Activated naive CD4-positive, alpha-beta T cell treated with anti-CD3 and anti-CD28 coated beads, Interleukin-2, amount 50 U/mL, for 72 hours (primary cell): ENCODE results near the gene ABTB2. TPM values are rescaled to one million over a fixed set of nuclear protein-coding genes. Genes with fewer than 3 reads are reported as not detected.

ENCODE experiments used
- ATAC-seq, 2 donors: fragments of 150-1000 bp; cut with Tn5 transposase; 2 replicates each; pipeline ENCODE4 v1.10.0; 2021; ENCODE audit warnings: mild to moderate bottlenecking in 2 of 2, moderate library complexity in 2 of 2
- DNase-seq, 2 donors: peaks; one replicate each; pipeline ENCODE4 v3.0.0; 2021 to 2022; ENCODE audit warnings: low spot score in 2 of 2
- H3K27ac Mint-ChIP-seq, 2 donors: one replicate each; pipeline ENCODE4 v1.8.0; 2022; ENCODE audit warnings: mild to moderate bottlenecking in 2 of 2, mixed read lengths in 2 of 2
- H3K36me3 Mint-ChIP-seq, 2 donors: one replicate each; pipeline ENCODE4 v1.8.0; 2022; ENCODE audit warnings: mixed read lengths in 2 of 2
- H3K9me3 Mint-ChIP-seq, 2 donors: one replicate each; pipeline ENCODE4 v1.8.0; 2022; ENCODE audit warnings: mixed read lengths in 2 of 2
- total RNA-seq, 2 donors: library from RNA; stranded (reverse); gene quantifications; one replicate each; pipeline ENCODE4 v1.2.3, GENCODE V29; 2022

ABTB2 gene
- total RNA-seq, 2 donors from 2014 or later, result 0.16 to 0.27 TPM

GRCh38 chr11:34269694-34270245 lies 88.0 kb downstream of the ABTB2 start:
- Mint-ChIP-seq H3K36me3 (no peaks in the 10 kb centered on the region), H3K27ac (no peak overlapping the region)

GRCh38 chr11:34268906-34269430 lies 88.8 kb downstream of the ABTB2 start:
- H3K27ac Mint-ChIP-seq, result no peak overlapping the region
- no peak for ATAC-seq
- no peak for DNase-seq
- H3K36me3 Mint-ChIP-seq, result no peaks in the 10 kb centered on the region
- H3K9me3 Mint-ChIP-seq, result no peaks in the 10 kb centered on the region

More at GRCh38 chr11:34269694-34270245, 88.0 kb downstream of the ABTB2 start:
- H3K9me3 Mint-ChIP-seq, result no peaks in the 10 kb centered on the region
- no peak for DNase-seq
- no peak for ATAC-seq

GRCh38 chr11:34267417-34267816 lies 90.4 kb downstream of the ABTB2 start:
- H3K36me3 Mint-ChIP-seq, result no peaks in the 10 kb centered on the region
- no peaks in the 10 kb centered on the region for H3K9me3 Mint-ChIP-seq
- ATAC-seq, result no peak
- no peak overlapping the region for H3K27ac Mint-ChIP-seq
- DNase-seq, result no peak

- no peaks in the 10 kb centered on the region for H3K9me3 Mint-ChIP-seq
- H3K36me3 Mint-ChIP-seq, result no peaks in the 10 kb centered on the region
- H3K27ac Mint-ChIP-seq, result no peak overlapping the region
- ATAC-seq, result no peak
- DNase-seq, result no peak
Measured at GRCh38 chr11:34267013-34267412, 90.8 kb downstream of the ABTB2 start.

DNA sequence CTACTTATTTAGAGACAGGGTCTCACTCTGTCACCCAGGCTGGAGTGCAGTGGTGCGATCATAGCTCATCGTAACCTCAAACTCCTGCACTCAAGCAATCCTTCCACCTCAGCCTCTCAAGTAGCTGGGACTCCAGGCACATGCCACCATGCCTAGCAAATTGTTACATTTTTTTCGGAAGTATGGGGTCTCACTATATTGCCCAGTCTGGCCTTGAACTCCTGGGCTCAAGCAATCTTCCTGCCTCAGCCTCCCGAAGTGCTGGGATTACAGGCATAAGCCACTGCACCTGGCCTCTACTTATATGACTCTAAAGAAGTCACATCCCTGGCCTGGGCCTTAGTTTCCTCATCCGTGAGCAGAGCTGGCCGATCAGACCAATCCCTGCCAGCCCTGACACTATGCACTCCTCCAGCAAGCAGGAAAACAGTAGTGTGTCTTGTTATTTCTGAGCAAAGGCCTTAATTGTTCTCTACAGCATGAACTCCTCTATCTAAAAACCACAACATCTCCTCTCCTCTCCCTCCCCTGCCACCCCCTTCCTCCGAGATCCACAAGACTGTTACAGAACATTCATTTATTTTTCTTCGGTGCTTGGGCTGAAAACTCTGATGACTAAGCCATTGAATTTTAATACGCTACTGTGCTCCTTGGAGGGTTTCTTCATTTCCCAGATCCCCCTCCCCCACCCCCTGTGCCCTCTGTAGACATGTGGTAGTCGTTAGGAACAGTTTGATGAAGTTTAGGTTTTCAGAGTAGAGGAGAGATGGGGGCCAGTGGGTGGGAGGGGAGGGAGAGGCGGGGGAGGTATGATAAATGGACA lies 91.5 kb downstream of the ABTB2 start:
- Mint-ChIP-seq H3K9me3 (no peaks in the 10 kb centered on the region), H3K36me3 (no peaks in the 10 kb centered on the region), H3K27ac (no peak overlapping the region)
- DNase-seq (no peak), ATAC-seq (no peak)

GRCh38 chr11:34264303-34265110 lies 93.3 kb downstream of the ABTB2 start:
- DNase-seq (no peak), ATAC-seq (no peak)
- Mint-ChIP-seq H3K9me3 (no peaks in the 10 kb centered on the region), H3K36me3 (no peaks in the 10 kb centered on the region), H3K27ac (no peak overlapping the region)

- Mint-ChIP-seq H3K9me3 (no peaks in the 10 kb centered on the region), H3K27ac (no peak overlapping the region)
Measured at GRCh38 chr11:34263441-34264091, 94.2 kb downstream of the ABTB2 start.

GRCh38 chr11:34262531-34263081 lies 95.2 kb downstream of the ABTB2 start:
- no peak for DNase-seq
- H3K27ac Mint-ChIP-seq, result no peak overlapping the region
- no peaks in the 10 kb centered on the region for H3K36me3 Mint-ChIP-seq
- no peaks in the 10 kb centered on the region for H3K9me3 Mint-ChIP-seq
- ATAC-seq, result no peak

More at GRCh38 chr11:34263441-34264091, 94.2 kb downstream of the ABTB2 start:
- H3K36me3 Mint-ChIP-seq, result no peaks in the 10 kb centered on the region
- DNase-seq (no peak), ATAC-seq (no peak)

DNA sequence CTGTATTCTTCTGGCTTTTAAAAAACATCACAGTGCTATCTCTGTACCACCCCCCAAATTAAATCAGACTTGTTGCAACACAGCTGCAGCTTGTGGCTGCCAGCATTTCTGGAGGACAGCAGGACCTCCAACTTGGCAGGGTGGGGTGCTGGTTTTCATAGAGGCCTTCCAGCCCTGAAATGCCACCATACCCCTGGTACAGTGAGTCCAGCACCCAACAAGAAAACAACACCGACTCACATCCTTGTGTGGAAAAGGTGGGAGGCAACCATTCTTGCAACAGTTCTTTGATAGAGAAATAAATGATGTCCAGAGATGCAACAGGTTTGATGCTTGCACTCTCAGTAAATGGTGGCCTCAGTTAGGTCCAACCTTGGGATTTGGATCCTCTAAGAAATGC lies 96.0 kb downstream of the ABTB2 start:
- Mint-ChIP-seq H3K9me3 (no peaks in the 10 kb centered on the region), H3K27ac (no peak overlapping the region), H3K36me3 (no peaks in the 10 kb centered on the region)
- DNase-seq (no peak), ATAC-seq (no peak)

GRCh38 chr11:34261095-34261494 lies 96.7 kb downstream of the ABTB2 start:
- Mint-ChIP-seq H3K9me3 (no peaks in the 10 kb centered on the region), H3K27ac (no peak overlapping the region), H3K36me3 (no peaks in the 10 kb centered on the region)
- DNase-seq (no peak), ATAC-seq (no peak)

DNA sequence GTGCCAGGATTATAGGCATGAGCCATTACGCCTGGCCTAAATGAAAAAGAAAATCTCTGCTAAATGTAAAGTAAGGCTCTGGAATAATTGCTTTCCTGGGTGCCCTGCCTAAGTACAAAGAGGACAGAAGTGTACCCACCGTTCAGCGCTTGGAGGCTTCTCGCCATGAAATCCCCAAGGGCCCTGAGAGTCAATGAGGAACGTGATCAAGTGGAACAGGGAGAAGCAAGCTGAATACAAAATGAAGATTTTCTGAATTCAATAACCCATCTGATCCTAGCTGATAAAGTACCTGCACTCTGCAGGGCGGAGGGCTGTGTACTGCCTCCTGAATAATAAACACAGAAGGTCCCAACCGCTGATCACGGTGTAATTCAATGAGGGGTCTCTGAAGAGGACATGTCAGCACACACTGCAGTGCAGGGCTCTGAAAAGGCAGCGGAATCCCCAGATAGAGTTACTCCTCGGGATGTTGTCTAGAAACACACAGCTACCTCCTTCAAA lies 97.7 kb downstream of the ABTB2 start:
- Mint-ChIP-seq H3K36me3 (no peaks in the 10 kb centered on the region), H3K9me3 (no peaks in the 10 kb centered on the region), H3K27ac (no peak overlapping the region)
- no peak for ATAC-seq
- DNase-seq, result no peak

- H3K27ac Mint-ChIP-seq, result no peak overlapping the region
- H3K9me3 Mint-ChIP-seq, result no peaks in the 10 kb centered on the region
- DNase-seq (no peak), ATAC-seq (no peak)
- H3K36me3 Mint-ChIP-seq, result no peaks in the 10 kb centered on the region
Measured at GRCh38 chr11:34259087-34259486, 98.7 kb downstream of the ABTB2 start.

- Mint-ChIP-seq H3K36me3 (no peaks in the 10 kb centered on the region), H3K9me3 (no peaks in the 10 kb centered on the region), H3K27ac (no peak overlapping the region)
- no peak for ATAC-seq
- DNase-seq, result no peak
Measured at GRCh38 chr11:34256626-34257025, 101.2 kb downstream of the ABTB2 start.

- no peaks in the 10 kb centered on the region for H3K36me3 Mint-ChIP-seq
- no peak overlapping the region for H3K27ac Mint-ChIP-seq
- ATAC-seq (no peak), DNase-seq (no peak)
- H3K9me3 Mint-ChIP-seq, result no peaks in the 10 kb centered on the region
Measured at GRCh38 chr11:34256150-34256549, 101.7 kb downstream of the ABTB2 start.

- Mint-ChIP-seq H3K36me3 (no peaks in the 10 kb centered on the region), H3K27ac (no peak overlapping the region), H3K9me3 (no peaks in the 10 kb centered on the region)
- DNase-seq (no peak), ATAC-seq (no peak)
Measured at GRCh38 chr11:34255101-34255500, 102.7 kb downstream of the ABTB2 start.

DNA sequence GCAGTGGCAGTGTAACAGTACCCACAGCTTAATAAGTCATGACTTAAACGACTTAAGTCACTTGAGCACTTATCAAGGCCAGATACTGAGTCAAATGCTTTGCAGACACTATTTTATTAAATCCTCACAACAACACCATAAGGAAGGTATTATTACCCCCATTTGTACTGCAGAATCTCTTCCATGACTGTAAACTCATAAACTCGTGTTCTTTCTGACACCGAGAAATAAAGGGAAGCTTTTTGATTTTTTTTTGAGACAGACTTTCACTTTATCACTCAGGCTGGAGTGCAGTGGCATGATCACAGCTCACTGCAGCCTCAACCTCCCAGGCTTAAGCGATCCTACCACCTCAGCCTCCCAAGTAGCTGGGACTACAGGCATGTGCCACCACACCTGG lies 103.8 kb downstream of the ABTB2 start:
- Mint-ChIP-seq H3K36me3 (no peaks in the 10 kb centered on the region), H3K27ac (peak overlapping the region in 1 of 2 donors; percentile 14), H3K9me3 (no peaks in the 10 kb centered on the region)
- no peak for ATAC-seq
- no peak for DNase-seq
